Germinal center (tissue), 1 donor: ENCODE results near the gene EID3.
"Not testable (repeated sequence)": the region's sequence is repeated elsewhere in the genome, so short reads cannot be mapped to it uniquely, and the experiment has no call there.

ENCODE experiments used
- DNase-seq: peaks from one replicate; pipeline ENCODE4 v3.0.0; 2012; ENCODE audit warnings: mixed read lengths, low spot score

The EID3 gene

GRCh38 chr12:104303538-104304151 is at the start of gene EID3:
Gene EID3 (plus strand): TSS chr12:104303739. CDS start chr12:104303935, 196 bp downstream.
- peak; percentile 94 for DNase-seq

DNA sequence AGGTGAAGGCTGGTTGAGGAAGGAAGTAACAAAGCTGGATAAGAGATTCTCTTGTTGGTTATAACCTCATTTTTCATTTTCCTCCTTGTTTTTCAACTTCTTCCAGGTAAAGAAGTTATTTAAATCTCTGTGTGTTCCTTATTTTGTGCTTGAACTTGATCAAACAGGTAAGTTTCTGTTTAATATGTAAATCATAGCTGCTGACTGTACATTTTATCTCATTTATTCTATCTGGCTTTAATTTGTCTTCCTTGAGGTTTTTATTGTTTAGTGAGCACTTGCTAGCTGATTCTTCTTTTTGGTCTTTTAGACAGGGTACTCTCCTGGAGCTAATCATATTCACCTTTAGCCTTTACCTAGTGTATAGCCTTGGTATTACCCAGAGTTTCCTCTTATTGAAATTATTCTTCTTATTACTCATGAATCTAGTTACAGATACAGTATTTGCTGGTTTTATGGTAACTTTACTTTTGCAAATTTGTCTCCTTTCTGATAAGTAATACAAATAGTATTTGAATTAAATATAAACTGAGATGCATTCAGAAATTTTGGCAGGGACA is 45.5 kb upstream of the EID3 start:
- no peak for DNase-seq

DNA sequence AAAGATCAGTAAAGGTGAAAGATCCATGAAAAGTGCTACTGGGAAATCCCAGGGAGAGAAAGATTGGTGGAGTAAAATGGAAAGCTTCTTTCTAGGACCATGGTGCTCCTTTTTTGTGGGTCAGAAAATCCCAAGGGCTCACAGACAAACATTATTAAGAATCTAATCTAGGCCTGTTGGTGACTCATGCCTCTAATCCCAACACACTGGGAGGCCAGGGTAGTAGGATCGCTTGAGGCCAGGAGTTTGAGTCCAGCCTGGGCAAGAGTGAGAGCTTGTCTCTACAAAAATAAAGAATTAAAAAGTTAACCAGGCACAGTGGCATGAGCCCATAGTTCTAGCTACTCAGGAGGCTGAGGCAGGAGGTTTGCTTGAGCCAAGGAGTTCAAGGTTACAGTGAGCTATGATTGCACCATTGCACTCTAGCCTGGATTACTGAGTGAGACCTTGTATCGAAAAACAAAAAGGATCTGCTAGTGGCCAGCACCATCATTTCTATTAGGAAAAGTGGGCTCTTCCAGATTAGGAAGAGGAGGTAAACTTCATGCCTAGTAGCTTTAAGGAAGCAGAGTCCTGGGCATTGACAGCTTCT is 45.0 kb upstream of the EID3 start:
- DNase-seq: no peak

DNA sequence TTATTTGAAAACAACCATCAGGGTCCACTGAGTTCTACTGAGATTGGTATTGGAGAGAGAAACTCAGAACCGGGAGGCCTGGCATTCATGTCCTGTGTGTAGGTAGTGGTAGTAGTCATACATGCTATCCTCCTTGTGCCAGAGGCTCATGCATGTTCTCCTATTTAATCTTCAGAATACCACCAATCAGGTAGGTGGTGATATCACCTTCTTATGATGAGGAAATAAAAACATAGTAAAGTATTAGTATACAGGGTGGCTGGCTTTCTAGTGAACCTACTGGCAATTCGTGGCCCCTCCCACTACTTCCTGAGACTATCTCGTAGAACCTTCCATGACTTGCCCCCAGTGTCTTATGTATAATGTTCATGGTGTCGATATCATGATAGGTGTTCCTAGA is 40.5 kb upstream of the EID3 start:
- no peak for DNase-seq

GRCh38 chr12:104263580-104264358 is 39.8 kb upstream of the EID3 start:
- no peak for DNase-seq

GRCh38 chr12:104265436-104265835 is 38.1 kb upstream of the EID3 start:
- not testable (repeated sequence) for DNase-seq

GRCh38 chr12:104272938-104273337 is 30.6 kb upstream of the EID3 start:
- no peak for DNase-seq

GRCh38 chr12:104273503-104273902 is 30.0 kb upstream of the EID3 start:
- DNase-seq: no peak

- no peak for DNase-seq
Observed at GRCh38 chr12:104274811-104275210, 28.7 kb upstream of the EID3 start.

DNA sequence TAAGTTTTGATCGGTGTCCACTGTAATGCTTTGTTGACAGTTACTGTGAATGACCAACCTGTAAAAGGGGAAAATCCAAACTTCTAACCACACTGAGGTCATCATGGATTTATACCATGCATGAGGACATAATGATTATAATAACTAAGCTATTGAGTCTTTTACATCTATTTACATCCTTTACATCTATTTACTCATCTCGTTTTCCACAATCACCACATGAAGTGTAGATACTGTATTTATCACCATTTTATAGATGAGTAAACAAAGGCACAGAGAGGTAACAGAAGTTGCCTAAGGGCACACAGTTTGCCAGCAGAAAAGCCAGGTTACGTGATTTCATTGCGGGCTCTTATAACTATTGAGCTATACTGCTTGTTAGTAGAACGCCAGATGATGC is 27.9 kb upstream of the EID3 start:
- no peak for DNase-seq

GRCh38 chr12:104276273-104277131 is 27.0 kb upstream of the EID3 start:
- peak; percentile 44 for DNase-seq

DNA sequence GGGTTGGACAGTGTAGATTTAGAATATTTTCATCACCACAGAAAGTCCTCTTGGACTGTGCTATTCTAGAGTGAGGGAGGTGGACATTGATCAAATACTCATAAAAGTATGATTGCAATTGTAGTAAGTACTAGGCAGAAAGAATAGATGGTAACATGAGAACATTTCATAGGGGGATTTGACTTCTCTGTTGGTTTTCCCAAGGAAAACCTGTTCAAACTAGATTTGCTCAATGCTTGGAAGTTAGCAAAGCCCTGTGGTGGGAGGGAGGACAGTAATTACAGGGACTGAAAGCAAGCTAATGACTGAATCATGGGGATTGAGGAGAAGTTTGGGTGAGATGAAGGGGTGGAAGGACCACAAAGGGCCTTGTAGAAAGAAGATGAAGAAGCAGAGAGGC is 24.4 kb upstream of the EID3 start:
- no peak for DNase-seq

DNA sequence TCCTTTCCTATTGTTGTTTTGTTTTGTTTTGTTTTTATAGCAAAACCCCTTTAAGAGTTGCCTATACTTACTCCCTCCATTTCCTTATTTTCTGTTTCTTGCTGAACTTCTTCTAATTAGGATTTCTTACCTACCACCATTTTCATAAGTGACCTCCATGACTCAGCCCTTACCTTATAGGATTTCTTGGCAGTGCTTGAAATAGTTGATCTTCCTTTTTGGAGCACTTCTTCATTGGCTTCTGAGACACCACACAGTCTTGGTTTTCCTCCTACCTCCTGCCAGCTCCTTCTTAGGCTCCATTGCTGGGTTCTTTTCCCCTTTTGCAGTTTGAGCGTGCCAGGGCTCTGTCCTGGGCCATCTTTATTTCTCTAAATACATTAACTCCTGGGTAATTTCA is 23.4 kb upstream of the EID3 start:
- no peak for DNase-seq

GRCh38 chr12:104280717-104281458 is 22.7 kb upstream of the EID3 start:
- no peak for DNase-seq

DNA sequence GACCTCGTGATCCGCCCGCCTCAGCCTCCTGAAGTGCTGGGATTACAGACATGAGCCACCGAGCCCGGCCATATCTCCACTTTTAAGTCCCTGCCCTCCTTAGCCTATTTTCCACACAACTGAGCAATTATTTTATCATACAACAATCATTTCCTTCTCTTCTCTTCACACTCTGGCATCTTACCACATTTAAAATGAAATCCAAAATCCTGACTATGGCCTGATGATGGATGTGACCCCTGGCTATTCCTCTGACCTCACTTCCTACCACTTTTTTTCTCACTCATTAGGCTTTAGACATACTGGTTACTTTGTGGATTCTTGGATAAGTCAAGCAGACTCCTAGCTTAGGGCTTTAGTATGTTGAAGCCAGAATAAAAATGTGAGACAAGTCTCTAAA is 21.9 kb upstream of the EID3 start:
- DNase-seq: no peak

GRCh38 chr12:104282109-104282508 is 21.4 kb upstream of the EID3 start:
- DNase-seq: no peak

- DNase-seq: no peak
Observed at GRCh38 chr12:104285740-104286515, 17.6 kb upstream of the EID3 start.

- DNase-seq: peak; percentile 89
Observed at GRCh38 chr12:104286516-104287482, 16.7 kb upstream of the EID3 start.

GRCh38 chr12:104288635-104289274 is 14.8 kb upstream of the EID3 start:
- peak; percentile 91 for DNase-seq
